ENCODE measurements around the gene NHERF2.

DNA sequence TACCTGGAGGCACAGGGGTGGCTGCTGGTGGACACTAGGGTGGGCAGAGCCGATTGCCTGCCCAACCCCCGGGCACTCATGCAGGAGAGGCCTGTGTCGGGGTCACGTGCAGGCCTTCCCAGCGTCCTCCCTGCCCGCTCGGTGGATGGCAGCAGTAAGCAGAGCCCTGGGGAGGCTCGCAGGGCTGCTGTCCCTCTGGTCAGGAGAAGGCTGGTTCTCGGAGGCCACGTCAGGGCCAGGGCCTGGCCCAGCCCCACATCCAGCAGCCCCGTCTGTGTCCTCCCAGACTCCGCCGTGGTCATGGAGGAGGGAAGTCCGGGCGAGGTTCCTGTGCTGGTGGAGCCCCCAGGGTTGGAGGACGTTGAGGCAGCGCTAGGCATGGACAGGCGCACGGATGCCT, 56.7 kb downstream of the NHERF2 start:
- no peak for TF ChIP-seq POLR2AphosphoS5 (IDR thresholded peaks at IDR 0.05; ENCODE audit: low read depth, low read length)
- TF ChIP-seq, protein P1, sequence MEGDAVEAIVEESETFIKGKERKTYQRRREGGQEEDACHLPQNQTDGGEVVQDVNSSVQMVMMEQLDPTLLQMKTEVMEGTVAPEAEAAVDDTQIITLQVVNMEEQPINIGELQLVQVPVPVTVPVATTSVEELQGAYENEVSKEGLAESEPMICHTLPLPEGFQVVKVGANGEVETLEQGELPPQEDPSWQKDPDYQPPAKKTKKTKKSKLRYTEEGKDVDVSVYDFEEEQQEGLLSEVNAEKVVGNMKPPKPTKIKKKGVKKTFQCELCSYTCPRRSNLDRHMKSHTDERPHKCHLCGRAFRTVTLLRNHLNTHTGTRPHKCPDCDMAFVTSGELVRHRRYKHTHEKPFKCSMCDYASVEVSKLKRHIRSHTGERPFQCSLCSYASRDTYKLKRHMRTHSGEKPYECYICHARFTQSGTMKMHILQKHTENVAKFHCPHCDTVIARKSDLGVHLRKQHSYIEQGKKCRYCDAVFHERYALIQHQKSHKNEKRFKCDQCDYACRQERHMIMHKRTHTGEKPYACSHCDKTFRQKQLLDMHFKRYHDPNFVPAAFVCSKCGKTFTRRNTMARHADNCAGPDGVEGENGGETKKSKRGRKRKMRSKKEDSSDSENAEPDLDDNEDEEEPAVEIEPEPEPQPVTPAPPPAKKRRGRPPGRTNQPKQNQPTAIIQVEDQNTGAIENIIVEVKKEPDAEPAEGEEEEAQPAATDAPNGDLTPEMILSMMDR (IDR thresholded peaks at IDR 0.05), result no peak
- TF ChIP-seq TCF7L2 (IDR thresholded peaks at IDR 0.05; ENCODE audit: low read depth, low read length), result no peak

Data from Panc1 (cell line).